ENCODE data around the gene HHIP. TPM values are rescaled to one million over a fixed set of nuclear protein-coding genes. Genes with fewer than 3 reads are reported as not detected.

HHIP gene
- total and polyA plus RNA-seq, 2 donors from 2014 or later, result 0.85 to 2.5 TPM

GRCh38 chr4:144650311-144651005, 4.5 kb downstream of the HHIP start:
- no peaks in the 10 kb centered on the region for H3K9me3 ChIP-seq (ENCODE audit: control insufficient read depth in 2 of 3, insufficient read depth in 1 of 3, low read length in 3 of 3)
- H3K36me3 ChIP-seq (ENCODE audit: control insufficient read depth in 2 of 3, insufficient read depth in 3 of 3, low read length in 3 of 3), result no peaks in the 10 kb centered on the region
- no peak overlapping the region for H3K4me3 ChIP-seq (ENCODE audit: low read length in 3 of 3)
- DNase-seq (no peak), FAIRE-seq (no peak)
- no peak overlapping the region for H3K27ac ChIP-seq (ENCODE audit: low read depth in 2 of 2, low read length in 2 of 2)
- H3K9ac ChIP-seq (ENCODE audit: low read length in 3 of 3), result no peak overlapping the region
- peaks cover 5% of the 10 kb centered on the region for H3K27me3 ChIP-seq (ENCODE audit: control insufficient read depth, insufficient read depth, low read length)
- intact Hi-C loops (cut with DNase I), result no loop called here
- H3K4me1 ChIP-seq (ENCODE audit: control insufficient read depth in 2 of 3, insufficient read depth in 2 of 3, low read depth in 1 of 3, low read length in 3 of 3), result peaks cover 0 to 5% (median 3%) of the 10 kb centered on the region in 3 donors
- no peak for TF ChIP-seq CTCF (IDR thresholded peaks at IDR 0.05; ENCODE audit: borderline replicate concordance, extremely low read depth, insufficient read depth)

GRCh38 chr4:144653781-144654545, 8.0 kb downstream of the HHIP start:
- H3K4me1 ChIP-seq (ENCODE audit: control insufficient read depth in 2 of 3, insufficient read depth in 2 of 3, low read depth in 1 of 3, low read length in 3 of 3), result no peaks in the 10 kb centered on the region
- no peaks in the 10 kb centered on the region for H3K9me3 ChIP-seq (ENCODE audit: control insufficient read depth in 2 of 3, insufficient read depth in 1 of 3, low read length in 3 of 3)
- H3K27me3 ChIP-seq (ENCODE audit: control insufficient read depth, insufficient read depth, low read length), result no peaks in the 10 kb centered on the region
- no peak overlapping the region for H3K27ac ChIP-seq (ENCODE audit: low read depth in 2 of 2, low read length in 2 of 2)
- peak in 1 of 5 donors; percentile 51 for DNase-seq
- TF ChIP-seq CTCF (IDR thresholded peaks at IDR 0.05; ENCODE audit: borderline replicate concordance, extremely low read depth, insufficient read depth), result no peak
- no peak for FAIRE-seq
- no peak overlapping the region for H3K9ac ChIP-seq (ENCODE audit: low read length in 3 of 3)
- H3K36me3 ChIP-seq (ENCODE audit: control insufficient read depth in 2 of 3, insufficient read depth in 3 of 3, low read length in 3 of 3), result no peaks in the 10 kb centered on the region
- intact Hi-C loops (cut with DNase I), result no loop called here
- no peak overlapping the region for H3K4me3 ChIP-seq (ENCODE audit: low read length in 3 of 3)

- FAIRE-seq, result no peak
- no peaks in the 10 kb centered on the region for H3K9me3 ChIP-seq (ENCODE audit: control insufficient read depth in 2 of 3, insufficient read depth in 1 of 3, low read length in 3 of 3)
- no peak for TF ChIP-seq CTCF (IDR thresholded peaks at IDR 0.05; ENCODE audit: borderline replicate concordance, extremely low read depth, insufficient read depth)
- no peaks in the 10 kb centered on the region for H3K27me3 ChIP-seq (ENCODE audit: control insufficient read depth, insufficient read depth, low read length)
- H3K4me1 ChIP-seq (ENCODE audit: control insufficient read depth in 2 of 3, insufficient read depth in 2 of 3, low read depth in 1 of 3, low read length in 3 of 3), result no peaks in the 10 kb centered on the region
- DNase-seq, result no peak
- no peak overlapping the region for H3K4me3 ChIP-seq (ENCODE audit: low read length in 3 of 3)
- H3K27ac ChIP-seq (ENCODE audit: low read depth in 2 of 2, low read length in 2 of 2), result no peak overlapping the region
- no peak overlapping the region for H3K9ac ChIP-seq (ENCODE audit: low read length in 3 of 3)
- intact Hi-C loops (cut with DNase I), result no loop called here
- no peaks in the 10 kb centered on the region for H3K36me3 ChIP-seq (ENCODE audit: control insufficient read depth in 2 of 3, insufficient read depth in 3 of 3, low read length in 3 of 3)
These were observed 9.5 kb downstream of the HHIP start for GRCh38 chr4:144655491-144655890.

All from kidney (tissue), 14 donors.